Stimulated activated CD8-positive, alpha-beta memory T cell treated with anti-CD3 and anti-CD28 coated beads, Interleukin-15, amount 100 ng/mL, for 4 hours (primary cell): ENCODE results near the gene SLC19A2.
"Not testable (repeated sequence)": the region's sequence is repeated elsewhere in the genome, so short reads cannot be mapped to it uniquely, and the experiment has no call there.

Experiments used
- DNase-seq, 2 donors: peaks; one replicate each; pipeline ENCODE4 v3.0.0-alpha.2; 2020; ENCODE audit warnings: low read depth in 2 of 2

The SLC19A2 gene, protein sequence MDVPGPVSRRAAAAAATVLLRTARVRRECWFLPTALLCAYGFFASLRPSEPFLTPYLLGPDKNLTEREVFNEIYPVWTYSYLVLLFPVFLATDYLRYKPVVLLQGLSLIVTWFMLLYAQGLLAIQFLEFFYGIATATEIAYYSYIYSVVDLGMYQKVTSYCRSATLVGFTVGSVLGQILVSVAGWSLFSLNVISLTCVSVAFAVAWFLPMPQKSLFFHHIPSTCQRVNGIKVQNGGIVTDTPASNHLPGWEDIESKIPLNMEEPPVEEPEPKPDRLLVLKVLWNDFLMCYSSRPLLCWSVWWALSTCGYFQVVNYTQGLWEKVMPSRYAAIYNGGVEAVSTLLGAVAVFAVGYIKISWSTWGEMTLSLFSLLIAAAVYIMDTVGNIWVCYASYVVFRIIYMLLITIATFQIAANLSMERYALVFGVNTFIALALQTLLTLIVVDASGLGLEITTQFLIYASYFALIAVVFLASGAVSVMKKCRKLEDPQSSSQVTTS

DNA sequence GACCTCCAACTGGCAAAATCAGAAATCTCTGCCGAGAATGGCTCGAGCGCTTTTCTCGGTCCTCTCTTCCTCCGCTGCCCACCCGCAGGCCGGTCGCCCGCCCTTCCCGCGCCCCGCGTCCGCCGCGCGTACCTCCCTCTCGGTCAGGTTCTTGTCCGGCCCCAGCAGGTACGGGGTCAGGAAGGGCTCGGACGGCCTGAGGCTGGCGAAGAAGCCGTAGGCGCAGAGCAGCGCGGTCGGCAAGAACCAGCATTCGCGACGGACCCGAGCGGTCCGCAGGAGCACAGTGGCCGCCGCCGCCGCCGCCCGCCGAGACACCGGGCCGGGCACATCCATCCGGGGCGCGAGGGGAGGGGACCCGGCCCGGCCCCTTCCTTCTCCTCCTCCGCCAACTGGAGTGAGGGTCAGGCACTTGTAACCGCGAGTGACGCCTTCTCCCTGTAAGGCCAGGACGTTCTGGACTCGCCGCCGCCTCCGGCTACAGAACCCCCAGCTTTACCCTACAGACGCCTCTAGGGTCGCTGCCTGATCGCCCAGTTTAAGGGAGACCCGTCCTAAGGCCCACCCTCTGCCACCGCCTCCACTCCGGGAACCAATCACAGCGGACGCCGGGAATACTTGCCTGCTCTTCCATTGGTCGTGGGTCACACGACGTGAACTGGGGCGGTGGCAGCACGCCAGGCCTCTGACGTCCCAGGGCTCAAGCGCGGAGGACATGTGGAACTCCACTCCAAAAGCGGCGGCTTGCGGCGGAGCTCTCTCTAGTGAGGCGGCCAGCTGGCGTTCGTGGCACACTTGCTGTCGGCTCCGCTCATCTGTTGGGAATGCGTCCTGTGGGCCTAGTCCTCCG, at the start of gene SLC19A2:
Gene SLC19A2 (minus strand): TSS at position 514 of the 850 bp plus-strand sequence. CDS start 178 bp downstream, at position 336.
- DNase-seq, result peak; percentile 85 to 90

DNA sequence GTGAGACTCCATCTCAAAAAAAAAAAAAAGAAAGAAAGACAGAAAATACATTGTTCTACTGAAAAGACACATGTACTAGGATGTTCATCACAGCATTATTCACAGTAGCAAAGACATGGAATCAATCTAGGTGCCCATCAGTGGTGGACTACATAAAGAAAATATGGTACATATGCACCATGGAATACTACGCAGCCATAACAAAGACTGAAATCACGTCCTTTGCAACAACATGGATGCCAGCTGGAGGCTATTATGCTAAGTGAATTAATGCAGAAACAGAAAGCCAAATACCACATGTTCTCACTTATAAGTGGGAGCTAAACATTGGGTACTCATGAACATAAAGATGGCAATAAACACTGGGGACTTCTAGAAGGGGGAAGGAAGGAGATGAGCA, 48.9 kb upstream of the SLC19A2 start:
- no peak for DNase-seq

DNA sequence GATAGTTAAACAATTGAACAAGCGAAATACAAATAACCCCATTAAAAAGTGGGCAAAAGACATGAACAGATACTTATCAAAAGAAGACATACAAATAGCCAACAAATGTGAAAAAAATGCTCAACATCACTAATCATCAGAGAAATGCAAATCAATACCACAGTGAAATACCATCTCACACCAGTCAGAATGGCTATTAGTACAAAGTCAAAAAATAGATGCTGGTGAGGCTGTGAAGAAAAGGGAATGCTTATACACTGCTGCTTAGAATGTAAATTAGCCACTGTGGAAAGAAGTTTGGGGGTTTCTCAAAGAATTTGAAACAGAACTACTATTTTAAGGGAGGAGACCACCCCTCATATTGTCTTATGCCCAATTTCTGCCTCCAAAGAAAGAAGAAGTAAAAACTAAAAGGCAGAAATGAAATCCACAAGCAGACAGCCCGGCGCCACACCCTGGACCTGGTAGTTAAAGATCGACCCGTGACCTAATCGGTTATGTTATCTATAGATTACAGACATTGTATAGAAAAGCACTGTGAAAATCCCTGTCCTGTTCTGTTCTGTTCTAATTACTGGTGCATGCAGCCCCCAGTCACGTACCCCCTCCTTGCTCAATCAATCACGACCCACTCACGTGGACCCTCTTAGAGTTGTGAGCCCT, 47.9 kb upstream of the SLC19A2 start:
- DNase-seq, result not testable (repeated sequence)

DNA sequence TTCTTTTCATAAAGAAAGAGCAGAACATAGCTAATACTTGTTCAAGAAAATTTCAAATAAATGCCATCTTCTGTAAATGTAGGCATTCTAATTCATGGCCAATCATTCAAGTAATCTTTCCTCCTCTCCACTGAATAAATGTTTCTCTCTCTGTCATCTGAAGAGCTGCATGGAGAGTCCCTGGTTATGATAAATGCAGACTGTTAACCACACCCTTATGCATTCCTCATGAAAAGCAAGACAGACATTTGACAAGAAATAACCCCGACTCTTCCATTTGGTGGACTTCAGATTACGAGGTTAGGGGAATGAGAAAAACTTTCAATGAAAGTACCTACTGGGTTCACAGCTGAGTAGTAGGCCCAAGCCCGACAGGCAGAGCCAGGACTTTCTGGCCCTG, 44.7 kb upstream of the SLC19A2 start:
- DNase-seq, result no peak

DNA sequence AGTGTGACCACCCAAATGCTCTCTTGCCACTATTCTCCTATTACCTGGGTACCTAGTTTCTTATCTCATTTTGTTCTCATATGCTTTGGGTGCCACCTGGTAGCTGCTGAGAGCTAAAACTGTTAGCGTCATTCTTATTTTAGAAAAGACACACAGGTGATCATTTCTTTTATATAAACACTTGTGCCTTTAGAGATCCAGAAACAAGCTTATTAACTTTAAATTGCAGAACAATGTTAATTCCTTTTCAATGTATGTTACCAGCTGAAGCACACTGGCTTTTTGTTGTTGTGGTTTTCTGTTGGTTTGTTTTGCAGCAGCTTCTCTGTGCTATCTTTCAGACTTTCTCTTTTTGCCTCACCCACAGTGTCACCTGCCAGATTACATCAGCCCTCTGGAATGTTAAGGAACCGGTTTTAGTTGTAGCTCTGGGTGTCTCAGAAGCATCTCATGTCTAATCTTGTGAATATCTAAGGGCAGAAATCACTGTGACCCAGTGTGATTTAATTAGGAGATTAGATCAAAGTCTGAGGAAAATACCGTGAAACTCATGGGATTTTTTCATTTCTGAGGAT, 43.4 kb upstream of the SLC19A2 start:
- DNase-seq, result no peak

DNA sequence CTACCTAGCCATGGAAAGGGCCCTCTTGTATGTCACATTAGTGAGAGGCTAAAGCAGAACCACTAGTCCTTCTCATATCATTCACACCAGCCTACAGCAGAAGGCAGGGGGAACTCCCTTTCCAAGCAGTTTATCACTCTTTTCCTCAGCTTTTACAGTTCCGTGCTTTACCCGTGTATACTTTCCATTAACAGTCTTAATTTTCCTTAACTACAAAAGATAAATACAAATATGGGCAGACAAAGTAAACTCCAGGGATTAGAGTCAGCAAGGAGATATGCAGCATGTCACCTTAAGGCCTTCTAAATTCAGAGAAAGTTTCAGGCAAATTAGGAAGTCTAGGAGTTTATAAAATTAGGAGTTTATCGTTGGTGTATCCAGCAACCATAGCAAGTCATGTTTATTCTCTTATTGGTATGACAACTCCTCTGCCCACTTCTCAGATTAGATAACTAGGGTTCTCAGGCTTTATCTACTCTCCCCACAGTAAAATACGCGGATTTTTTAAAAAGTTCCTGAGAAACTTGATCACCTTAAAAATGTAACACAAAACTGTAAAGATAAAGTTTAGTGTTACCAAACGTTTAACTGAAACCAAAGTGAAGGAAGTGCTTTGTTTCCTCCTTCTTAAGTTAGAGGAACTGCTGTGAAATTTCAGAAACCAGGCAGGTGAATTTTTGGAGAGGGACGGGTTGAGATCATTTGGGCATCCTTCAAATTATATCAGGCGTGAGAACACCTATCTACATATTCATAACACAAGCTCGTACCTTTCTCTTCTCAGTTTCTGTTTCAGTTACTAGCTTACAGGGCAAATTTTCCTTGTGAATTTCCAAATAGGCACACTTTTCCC, 42.7 kb upstream of the SLC19A2 start:
- DNase-seq, result no peak

DNA sequence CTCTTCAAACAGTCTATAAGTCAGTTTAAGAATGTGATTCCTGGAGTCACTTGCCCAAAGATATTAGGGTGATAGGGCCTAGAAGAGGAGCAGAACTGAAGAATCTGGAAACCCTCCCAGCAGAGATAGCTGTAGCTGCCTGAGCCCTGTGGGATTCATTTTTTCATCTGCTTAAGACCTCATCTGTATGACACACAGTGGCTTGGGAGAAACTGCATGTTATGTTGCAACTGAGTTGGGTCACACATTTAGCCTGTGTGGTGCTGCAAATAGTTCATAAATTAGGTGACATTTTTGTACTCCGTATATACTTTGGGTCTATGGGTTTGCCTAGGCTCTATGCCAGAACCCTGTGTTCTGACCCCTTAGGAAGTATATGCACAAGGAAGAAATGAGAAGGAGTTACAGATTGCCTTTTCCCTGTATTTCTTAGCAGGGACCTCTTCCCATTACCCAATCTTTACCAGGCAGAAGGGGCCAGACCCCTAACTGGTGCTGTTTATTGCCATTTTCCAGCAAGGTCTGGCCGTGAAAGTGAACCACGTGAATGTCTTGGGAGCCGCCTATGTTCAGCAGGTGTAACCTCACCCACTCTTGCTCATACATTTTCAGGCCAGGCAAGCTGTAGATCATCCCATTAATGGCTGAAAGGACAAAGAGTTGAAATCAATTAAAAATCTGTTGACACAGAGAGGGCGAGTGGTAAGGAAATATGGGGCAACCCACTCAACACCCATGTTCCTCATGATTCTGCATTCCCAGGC, 41.9 kb upstream of the SLC19A2 start:
- DNase-seq, result no peak

DNA sequence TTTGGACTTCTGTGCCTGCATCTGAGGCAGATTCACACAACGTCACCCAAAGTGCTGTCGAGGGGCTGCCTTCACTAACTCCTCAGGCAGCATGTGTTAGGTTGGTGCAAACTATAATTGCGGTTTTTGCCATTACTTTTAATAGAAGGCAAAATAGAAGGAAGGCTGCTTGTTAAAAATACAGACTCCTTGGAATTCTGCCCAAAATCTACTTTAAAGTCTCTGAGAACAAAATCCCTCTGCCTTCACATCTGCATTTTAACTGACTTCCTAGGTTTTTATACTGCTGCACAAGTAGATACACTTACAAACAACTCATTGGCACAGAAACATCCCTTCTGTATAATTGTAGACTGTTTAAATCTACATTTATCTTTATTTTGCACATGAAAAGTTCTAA, 41.3 kb upstream of the SLC19A2 start:
- DNase-seq, result no peak

DNA sequence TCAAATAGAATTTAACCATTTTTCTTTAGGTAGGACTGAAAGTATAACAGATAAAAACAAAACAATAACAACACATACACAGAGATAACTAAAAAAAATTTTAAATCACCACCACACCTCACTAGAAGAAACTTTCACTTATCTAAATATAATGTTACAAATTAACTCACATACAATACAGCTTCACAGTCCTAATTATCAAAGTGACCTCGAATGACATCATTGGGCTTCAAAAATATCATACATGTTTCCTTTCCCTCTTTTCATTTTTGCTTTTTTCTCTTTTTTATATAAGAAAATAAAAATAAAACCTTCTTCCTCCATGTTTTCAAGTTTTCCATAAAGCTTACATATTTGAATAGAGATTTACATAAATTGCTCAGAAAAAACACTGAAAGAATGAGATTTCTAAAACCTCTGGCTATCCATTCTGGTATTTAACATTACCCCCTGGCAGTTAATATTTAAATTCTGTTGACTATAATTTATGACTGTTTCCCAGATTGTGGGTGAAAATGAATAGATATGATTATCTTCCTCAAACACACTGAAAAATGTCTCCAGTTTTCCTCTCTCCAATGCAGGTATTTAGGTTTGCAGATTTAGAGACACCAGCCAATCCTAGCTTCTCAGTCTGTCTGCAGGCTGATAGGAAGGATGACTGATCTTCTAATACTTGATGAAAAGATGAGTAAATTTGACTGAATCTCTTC, 40.5 kb upstream of the SLC19A2 start:
- no peak for DNase-seq

DNA sequence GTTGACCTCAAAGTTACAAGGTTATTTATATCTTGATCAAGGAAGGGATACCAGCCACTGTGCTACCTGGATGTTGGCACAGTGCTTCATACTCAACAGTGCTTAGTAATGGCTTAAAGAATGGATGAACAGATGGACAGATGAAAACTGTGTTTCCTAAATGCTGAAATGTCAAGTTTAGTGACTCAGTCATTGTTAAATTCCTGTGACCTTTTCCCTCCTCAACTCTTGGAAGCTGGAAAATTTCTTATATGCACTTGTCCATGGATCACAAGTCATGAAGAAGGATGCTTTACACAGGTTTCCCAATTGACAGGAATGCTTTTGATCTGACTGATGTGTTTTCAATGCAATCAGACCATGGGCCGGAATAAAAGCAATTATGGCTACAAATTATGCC, 39.6 kb upstream of the SLC19A2 start:
- no peak for DNase-seq

DNA sequence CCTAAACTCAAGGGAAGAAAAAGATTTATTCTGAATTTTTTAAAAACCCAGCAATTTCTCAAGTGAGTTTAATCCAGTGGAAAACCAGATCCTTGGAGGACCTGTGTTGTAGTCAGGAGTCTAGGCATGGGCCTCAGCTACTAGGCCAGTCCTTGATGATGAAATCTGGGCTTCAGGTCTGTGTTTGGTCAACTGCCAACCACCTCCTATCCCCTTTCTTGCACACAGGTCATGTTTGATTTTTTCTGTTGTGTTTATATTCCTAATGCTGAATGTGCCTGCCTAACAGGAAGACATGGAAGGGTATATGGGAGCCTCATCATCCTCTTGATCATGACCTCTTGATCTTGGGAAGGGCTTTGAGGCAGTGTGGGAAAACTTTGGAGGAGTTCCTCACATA, 38.2 kb upstream of the SLC19A2 start:
- DNase-seq, result no peak

DNA sequence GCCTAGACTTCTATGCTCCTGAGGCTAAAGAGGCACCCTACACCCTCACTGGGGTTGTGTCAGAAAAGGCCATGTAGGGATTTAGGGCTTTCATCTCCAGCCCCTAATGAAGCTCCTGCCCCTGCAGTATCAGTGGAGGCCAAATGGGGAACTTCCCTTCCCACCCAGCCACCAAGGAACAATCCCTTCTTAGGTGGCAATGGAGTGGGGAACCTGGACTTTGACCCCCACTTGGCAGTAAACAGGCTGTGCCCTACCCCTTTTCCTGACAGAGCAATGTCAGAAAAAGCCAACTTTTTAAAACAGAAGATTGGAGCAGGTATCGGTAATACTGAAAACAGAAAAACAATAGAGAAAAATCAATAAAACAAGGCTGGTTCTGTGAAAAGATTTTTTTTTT, 35.5 kb upstream of the SLC19A2 start:
- no peak for DNase-seq

DNA sequence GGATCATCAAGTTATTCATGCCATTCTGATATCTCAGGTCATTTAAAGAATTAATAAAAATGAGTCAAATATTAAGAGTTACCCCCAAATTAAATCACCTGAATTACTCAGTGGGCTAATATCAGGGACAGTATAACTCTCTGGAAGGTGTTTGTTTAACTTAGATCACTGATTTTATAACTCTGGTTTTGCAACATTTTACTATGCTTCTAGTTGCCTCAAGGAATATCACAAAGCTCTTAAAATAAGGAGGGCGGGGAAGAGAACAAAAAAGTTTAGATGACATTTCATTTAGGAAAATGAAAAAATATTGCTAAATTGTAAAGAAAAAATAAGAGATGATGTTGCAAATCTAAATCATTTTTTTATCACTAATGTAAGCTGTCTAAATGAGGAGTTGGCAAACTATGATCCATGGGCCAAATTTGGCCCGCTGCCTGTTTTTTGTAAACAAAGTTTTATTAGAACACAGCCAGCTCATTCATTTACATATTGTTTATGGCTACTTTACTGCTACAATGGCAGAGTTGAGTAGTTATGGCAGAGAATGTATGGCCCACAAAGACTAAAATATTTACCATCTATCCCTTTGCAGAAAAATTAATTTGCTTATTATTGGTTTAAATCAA, 31.9 kb upstream of the SLC19A2 start:
- DNase-seq, result no peak

DNA sequence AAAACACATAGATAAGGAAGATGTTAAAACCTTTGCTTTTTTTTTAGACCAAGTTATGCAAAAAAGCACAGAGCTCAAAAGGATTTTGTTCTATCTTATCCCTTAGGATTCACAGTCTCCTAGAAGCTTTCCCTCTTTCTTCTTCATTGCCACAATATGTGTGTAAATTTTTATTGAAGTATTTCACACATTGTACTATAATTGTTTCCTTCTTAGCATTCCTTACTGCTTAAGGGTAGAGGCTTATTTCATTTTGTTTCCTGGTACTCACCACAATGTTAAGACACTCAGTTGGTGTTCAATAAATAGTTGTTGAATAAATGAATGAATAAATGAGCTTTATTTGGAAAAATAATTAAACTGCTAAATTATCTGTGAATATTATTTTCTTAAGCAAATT, 29.9 kb upstream of the SLC19A2 start:
- no peak for DNase-seq

DNA sequence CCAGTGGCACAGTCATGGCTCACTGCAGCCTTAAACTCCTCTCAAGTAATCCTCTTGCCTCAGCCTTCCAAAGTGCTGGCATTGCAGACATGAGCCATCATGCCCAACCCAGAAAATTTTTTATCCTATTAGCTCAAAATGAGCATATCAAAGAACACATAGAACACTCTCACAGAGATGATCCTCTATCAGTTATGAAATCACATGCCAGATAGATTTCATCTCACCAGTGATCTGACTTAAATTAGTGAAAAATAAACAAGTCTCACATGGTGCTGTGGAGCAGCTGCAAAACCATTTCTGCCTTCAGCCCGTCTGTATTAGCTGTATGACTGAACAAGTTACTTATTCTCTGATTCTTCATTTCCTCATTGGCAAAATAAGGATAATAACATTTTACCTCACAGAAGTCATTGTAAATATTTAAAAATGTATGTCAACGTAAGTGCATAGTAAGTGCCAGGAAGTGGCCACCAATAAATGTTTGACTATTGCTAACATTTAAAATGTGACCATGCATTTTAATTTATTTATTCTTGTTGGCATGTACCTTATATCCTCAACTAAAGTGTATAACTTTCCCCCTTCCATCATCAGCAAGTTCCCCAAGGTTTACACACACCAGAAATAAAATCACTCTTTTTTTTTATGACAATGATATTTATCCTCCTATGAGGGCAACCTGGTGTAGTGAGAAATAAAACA, 29.0 kb upstream of the SLC19A2 start:
- no peak for DNase-seq

DNA sequence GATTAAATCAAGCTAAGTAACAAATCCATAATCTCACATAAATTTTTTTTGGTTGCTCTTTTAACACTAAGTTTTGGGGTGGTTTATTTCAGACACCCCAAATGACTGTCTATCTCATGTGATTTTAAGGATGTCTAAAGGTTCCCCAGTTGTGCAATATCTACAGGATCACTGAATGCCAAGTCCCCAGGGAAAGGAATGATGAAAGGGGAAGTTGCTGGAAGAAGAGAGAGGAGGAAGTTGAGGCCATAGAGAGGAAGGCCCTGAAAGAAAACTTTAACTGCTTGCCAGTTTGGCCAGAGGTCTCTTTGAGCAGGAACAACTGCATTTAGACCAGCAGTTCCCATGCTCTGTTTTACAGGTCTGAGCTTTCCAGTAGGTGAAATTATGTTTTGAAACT, 27.5 kb upstream of the SLC19A2 start:
- no peak for DNase-seq

DNA sequence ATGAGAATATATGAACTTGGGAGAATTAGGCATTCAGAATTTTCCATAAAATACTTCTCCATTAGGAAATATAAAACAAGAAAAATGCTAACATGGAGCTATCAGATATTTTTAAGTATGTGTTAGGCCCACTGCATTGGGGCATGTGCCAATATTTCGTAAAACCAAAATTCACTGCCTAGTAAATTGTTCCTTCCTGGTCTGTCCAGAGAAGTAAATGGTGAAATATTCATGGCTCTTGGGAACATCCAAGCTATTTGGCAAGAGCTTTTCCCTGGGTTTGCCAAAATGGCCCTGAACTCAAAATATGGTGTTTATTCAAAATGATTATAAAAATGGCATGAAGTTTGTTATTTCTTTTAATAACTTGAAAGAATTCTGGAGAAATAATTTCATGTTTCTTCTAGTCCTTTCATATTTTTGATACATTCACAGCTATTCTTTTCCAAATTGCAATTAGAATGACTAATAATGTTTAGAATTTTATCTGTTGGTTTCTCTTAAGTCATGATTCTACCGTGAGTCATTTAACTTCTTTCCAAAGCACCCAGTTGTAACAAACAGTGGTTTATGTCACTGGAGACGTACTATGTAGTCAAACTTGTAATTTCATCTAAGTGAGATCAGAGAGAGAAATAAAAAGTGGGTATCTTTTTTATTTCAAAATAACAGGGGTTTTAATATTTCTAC, 25.7 kb upstream of the SLC19A2 start:
- no peak for DNase-seq

DNA sequence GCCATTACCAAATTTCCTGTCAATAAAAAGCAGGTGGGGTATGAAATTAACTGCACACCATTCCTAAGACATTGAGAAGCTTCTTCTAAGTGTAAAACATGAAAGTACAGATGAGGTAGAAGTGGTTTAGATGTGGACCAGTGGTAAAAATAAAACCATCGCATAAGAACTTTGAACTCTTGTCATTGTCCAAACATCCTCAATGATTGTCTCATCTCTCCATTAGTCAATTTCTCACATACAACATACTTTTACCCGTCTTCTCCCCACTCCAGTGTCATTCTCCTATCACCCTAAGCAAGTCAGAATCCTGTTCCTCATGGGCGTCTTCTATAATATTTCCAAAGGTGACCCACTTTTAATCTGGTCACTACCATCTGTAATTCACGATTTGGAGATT, 24.3 kb upstream of the SLC19A2 start:
- DNase-seq, result no peak
